Measurements from ENCODE around the gene PLEKHG3. TPM values are rescaled to one million over a fixed set of nuclear protein-coding genes. Genes with fewer than 3 reads are reported as not detected.

PLEKHG3 gene
- total RNA-seq, 2 donors from 2014 or later, result 57.8 to 69.7 TPM

DNA sequence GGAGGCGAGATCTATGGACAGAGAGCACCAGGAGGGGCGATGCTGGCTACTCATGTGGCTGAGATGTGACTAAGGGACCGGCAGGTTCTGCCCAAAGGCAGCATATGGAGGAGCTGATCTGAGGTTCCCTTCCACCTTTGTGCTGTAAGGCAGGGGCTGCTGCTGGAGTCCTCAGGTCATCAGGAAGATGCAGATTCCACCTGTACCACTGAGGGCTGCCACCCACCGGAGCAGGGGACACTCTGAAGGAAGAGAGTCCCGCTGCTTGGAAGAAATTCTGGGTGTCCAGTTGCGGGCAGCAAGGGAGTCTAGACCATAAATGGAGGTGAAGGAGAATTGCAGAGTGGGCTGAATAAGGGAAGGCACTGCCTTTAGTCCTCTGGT lies 55.3 kb downstream of the PLEKHG3 start:
- Histone ChIP-seq H3K36me3 (no peaks in the 10 kb centered on the region), H3K27me3 (replicated peaks; ENCODE audit: insufficient read depth) (no peaks in the 10 kb centered on the region), H3K9me3 (no peaks in the 10 kb centered on the region), H3K27ac (no peak overlapping the region), H3K4me3 (no peak overlapping the region), H3K4me1 (replicated peaks) (peaks cover 12% of the 10 kb centered on the region)
- TF ChIP-seq, protein P1, sequence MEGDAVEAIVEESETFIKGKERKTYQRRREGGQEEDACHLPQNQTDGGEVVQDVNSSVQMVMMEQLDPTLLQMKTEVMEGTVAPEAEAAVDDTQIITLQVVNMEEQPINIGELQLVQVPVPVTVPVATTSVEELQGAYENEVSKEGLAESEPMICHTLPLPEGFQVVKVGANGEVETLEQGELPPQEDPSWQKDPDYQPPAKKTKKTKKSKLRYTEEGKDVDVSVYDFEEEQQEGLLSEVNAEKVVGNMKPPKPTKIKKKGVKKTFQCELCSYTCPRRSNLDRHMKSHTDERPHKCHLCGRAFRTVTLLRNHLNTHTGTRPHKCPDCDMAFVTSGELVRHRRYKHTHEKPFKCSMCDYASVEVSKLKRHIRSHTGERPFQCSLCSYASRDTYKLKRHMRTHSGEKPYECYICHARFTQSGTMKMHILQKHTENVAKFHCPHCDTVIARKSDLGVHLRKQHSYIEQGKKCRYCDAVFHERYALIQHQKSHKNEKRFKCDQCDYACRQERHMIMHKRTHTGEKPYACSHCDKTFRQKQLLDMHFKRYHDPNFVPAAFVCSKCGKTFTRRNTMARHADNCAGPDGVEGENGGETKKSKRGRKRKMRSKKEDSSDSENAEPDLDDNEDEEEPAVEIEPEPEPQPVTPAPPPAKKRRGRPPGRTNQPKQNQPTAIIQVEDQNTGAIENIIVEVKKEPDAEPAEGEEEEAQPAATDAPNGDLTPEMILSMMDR (IDR thresholded peaks at IDR 0.05), result no peak
- TF ChIP-seq POLR2A (IDR thresholded peaks at IDR 0.05) (no peak), POLR2AphosphoS5 (IDR thresholded peaks at IDR 0.05) (no peak)
- 91% methylated on average over 6 of the region's 6 CpGs for WGBS
- DNase-seq (ENCODE audit: low spot score), result no peak
- intact Hi-C loops (cut with DNase I), result no loop called here

DNA sequence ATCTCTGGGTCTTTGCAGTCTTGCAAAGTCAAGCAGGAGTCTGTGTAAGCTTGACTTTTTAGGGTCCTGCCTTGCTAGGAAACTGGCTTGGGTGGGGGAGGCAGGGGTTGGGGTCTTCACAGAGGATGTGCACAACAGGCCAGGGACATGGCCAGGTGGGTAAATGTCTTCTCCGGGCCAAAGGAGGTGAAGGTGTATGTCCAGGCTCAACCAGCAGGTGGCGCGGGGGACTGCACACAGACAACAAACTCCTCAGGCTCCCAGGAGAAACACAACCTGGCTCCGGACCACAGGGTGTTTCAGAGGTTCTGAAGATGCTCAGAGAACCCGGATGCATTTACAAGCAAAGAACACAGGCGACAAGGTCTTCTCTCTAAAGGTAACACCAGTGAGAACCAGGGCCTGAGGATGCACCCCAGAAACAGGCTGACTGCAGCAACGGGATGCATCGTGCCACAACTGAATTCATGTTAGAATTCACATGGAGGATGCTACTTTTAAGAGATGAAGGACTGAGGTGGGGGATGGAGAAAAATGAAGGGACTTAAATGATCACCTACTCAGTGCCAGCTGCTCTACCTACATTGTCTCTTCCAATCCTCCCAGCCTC lies 56.0 kb downstream of the PLEKHG3 start:
- intact Hi-C loops (cut with DNase I), result no loop called here
- WGBS, result 72% methylated on average over 8 of the region's 8 CpGs
- Histone ChIP-seq H3K9me3 (no peaks in the 10 kb centered on the region), H3K27me3 (replicated peaks; ENCODE audit: insufficient read depth) (no peaks in the 10 kb centered on the region), H3K4me1 (replicated peaks) (peaks cover 12% of the 10 kb centered on the region), H3K4me3 (no peak overlapping the region), H3K27ac (no peak overlapping the region), H3K36me3 (no peaks in the 10 kb centered on the region)
- DNase-seq (ENCODE audit: low spot score), result no peak
- TF ChIP-seq POLR2AphosphoS5 (IDR thresholded peaks at IDR 0.05) (no peak), POLR2A (IDR thresholded peaks at IDR 0.05) (no peak)
- TF ChIP-seq, protein P1 (IDR thresholded peaks at IDR 0.05), result peak in 3 of 4 experiments; percentile 18 to 55 (median 30)

DNA sequence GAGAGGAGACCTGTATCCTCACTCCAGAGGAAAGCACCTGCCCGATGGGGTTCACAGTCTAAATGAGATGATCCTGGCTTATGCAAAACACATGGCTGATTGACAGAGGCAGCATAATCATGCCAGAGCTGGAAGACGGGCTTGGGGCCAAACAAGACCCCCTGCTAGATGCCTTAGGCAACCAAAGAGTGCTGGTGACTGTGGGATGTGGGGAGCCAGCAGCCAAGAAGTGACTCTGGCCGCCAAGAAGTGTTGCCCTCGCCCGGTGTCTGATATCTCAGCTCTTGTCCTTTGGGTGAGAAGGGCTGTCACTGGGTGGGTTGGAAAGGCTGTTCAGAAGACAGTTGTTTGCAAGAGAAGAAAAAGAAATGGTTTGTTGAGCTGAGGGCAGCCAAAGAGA lies 56.7 kb downstream of the PLEKHG3 start:
- intact Hi-C loops (cut with DNase I), result no loop called here
- Histone ChIP-seq H3K27ac (no peak overlapping the region), H3K9me3 (no peaks in the 10 kb centered on the region), H3K4me1 (replicated peaks) (peaks cover 12% of the 10 kb centered on the region), H3K36me3 (no peaks in the 10 kb centered on the region), H3K27me3 (replicated peaks; ENCODE audit: insufficient read depth) (no peaks in the 10 kb centered on the region), H3K4me3 (no peak overlapping the region)
- TF ChIP-seq POLR2AphosphoS5 (IDR thresholded peaks at IDR 0.05) (no peak), POLR2A (IDR thresholded peaks at IDR 0.05) (no peak)
- TF ChIP-seq, protein P1 (IDR thresholded peaks at IDR 0.05), result no peak
- 68% methylated on average over 5 of the region's 5 CpGs for WGBS
- no peak for DNase-seq (ENCODE audit: low spot score)

DNA sequence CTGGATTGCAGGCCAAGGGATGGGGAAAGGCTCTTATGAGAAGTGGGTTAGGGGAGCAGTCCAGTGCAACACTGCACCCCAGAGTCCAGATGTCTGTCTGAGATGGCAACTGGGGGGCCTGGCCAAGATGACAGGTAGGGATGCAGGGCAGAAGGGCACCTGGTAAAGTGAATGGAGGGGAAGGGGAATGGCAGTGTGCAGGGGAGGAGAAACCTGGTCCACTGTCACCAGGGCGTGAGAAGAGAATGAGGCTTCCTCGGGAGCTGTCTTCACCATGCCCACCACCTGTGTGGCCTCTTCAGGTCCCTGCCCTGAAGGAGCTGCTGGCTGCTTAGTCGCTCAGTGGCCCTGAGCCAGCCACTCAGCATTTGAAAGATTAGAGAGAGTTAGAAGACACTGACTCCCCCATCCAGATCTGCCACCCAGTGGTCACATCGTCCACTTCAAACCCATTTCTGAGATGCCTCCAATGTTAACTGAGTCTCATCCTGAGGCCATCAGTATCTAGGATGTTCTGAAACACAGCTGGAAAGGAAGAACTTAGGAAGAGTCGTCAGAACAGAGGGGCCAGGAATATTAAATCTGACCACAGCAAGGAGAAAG lies 57.3 kb downstream of the PLEKHG3 start:
- Histone ChIP-seq H3K36me3 (no peaks in the 10 kb centered on the region), H3K27me3 (replicated peaks; ENCODE audit: insufficient read depth) (no peaks in the 10 kb centered on the region), H3K9me3 (no peaks in the 10 kb centered on the region), H3K4me1 (replicated peaks) (peaks cover 12% of the 10 kb centered on the region), H3K4me3 (no peak overlapping the region), H3K27ac (peak overlapping the region; percentile 38 to 54)
- TF ChIP-seq, protein P1 (IDR thresholded peaks at IDR 0.05), result peak in 3 of 4 experiments; percentile 6 to 42 (median 22)
- TF ChIP-seq POLR2A (IDR thresholded peaks at IDR 0.05), result no peak
- WGBS, result 17% methylated on average over 5 of the region's 5 CpGs
- DNase-seq (ENCODE audit: low spot score), result no peak
- intact Hi-C loops (cut with DNase I), result loop anchor here (2.0 kb wide), 1 partner anchor 89 kb away; no protein-coding TSS in a partner anchor
